NCI-H1417 (cell line): Measurements from ENCODE around the gene SLU7.
"Not testable (repeated sequence)": the region's sequence is repeated elsewhere in the genome, so short reads cannot be mapped to it uniquely, and the experiment has no call there.

ENCODE experiments used
- DNase-seq, 3 experiments: peaks; one replicate each; lab custom pipeline; 2025; lab: John Stamatoyannopoulos, UW

Gene SLU7

DNA sequence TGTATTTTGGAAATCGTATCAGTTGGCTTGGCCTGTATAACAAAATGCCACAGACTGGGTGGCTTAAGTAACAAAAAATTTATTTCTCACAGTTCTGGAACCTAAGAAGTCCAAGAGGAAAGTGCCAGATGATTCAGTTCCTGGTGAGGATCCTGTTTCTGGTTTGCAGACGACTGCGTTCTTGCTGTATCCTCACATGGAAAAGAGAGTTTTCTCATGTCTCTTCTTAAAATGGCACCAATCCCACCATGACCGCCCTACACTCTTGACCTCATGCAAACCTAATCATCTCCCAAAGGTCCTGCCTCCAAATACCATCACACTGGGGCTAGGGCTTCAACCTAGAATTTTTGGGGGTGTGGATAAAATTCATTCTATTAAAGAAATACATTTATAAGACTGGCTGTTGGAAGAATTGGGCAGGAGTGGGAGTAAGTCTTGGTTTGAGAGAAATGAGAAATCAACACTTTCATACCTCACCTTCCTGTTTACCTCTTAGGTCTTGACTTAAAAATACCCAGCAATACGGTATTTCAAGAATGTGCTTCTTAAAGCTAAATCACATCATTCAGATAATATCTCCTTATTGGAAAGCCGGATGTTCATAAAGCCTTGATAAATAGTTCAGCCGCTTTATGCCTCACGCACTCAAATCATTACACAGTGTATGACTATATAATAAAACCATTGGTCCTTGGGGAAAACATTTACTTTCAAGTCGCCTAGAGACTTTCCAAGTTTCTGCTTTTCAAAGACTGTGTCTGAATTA is 31.5 kb upstream of the SLU7 start:
- no peak for DNase-seq

GRCh38 chr5:160449458-160449857 is 30.6 kb upstream of the SLU7 start:
- DNase-seq = no peak

DNA sequence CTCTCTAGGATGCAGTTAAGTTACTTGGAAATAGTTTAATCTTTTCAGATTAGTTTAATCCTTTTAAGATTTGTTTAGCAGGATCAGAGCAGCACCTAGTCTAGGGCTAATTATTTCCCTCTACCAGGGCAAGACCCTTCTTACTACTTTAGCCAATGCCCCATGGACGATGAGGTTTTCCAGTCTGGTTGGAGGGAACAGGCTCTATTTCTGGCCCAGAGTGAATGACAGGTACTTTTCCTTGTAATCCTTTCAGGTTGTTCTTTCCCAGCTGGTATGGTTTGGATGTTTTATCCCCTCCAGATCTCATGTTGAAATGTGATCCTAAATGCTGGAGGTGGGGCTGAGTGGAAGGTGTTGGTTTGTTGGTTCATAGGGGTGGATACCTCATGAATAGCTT is 30.0 kb upstream of the SLU7 start:
- no peak for DNase-seq

DNA sequence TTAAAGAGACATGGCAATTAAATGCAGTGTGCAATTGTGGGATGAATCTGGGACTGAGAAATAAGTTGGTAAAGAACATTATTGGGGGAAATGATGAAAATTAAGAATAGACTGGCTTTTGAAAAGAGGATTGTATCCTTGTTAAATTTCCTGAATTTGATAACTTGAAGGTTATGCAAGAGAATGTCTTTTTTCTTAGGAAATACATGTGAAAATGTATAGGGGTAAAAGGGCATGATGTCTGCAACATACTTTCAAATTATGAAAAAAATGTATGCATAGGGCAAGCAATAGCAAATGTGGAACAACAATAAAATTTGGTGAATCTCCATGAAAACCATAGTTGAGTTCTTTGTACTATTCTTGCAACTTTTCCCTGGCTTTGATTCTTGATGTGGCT is 26.9 kb upstream of the SLU7 start:
- no peak for DNase-seq

- DNase-seq = no peak
Observed at GRCh38 chr5:160445132-160445531, 26.3 kb upstream of the SLU7 start.

DNA sequence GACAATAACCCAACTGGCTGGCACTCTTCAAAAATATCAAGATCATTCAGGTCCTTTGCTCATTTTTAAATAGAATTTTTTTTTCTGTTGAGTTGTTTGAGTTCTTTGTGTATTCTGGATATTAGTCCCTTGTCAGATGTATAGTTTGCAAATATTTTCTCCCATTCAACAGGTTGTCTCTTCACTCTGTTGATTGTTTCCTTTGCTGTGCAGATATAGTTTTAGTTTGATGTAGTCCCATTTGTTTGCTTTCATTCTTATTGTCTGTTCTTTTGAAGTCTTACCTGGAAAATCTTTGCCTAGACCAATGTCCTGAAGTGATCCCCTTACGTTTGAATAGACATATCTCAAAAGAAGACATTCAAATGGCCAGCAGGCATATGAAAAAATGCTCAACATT is 25.5 kb upstream of the SLU7 start:
- no peak for DNase-seq

DNA sequence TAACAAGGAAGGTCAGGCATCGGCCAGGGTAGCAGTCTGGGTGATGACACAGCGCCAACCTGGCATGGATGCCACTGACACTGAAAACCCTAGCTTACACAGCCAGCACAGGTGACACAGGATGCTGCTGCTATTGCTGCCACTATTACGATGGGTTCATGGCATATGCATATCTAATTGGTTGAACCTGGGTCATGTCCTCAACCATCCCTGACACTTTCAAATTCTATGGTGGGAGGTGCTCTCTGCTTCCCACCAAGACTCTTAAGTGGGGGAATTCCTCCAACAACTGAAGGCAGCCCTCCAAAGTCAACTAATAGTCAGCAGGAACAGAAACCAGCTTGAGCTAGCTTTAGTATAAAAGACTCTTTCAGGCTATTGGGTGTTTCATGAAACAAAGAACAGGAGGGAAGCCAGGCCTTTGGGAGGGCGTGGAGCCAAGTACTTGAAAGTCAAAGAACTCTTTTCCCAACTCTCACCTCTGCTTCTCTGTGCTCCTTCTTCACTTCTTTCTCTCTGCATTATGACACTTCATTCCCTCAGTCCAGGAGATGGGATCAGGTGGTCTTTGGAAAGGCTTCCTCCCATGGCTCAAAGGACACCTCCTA is 24.0 kb upstream of the SLU7 start:
- DNase-seq = no peak

GRCh38 chr5:160441311-160441781 is 22.5 kb upstream of the SLU7 start:
- DNase-seq = no peak

- peak; percentile 77 to 86 (median 79) for DNase-seq
Observed at GRCh38 chr5:160439205-160439600, 20.3 kb upstream of the SLU7 start.

GRCh38 chr5:160438316-160439204 is 19.7 kb upstream of the SLU7 start:
- peak; percentile 72 to 86 (median 77) for DNase-seq

GRCh38 chr5:160437271-160437670 is 18.4 kb upstream of the SLU7 start:
- DNase-seq = no peak

DNA sequence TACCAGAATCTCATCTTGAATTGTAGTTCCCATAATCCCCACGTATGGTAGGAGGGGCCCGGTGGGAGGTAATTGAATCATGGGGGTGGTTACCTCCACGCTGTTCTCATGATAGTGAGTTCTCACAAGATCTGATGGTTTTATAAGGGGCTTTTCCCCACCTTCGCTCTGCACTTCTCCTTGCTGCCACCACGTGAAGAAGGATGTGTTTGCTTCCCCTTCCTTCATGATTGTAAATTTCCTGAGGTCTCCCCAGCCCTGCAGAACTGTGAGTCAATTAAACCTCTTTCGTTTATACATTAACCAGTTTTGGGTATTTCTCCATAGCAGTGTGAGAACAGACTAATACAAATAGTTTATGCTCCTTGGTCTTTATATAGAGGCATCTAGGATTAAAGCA is 17.8 kb upstream of the SLU7 start:
- DNase-seq = not testable (repeated sequence)

DNA sequence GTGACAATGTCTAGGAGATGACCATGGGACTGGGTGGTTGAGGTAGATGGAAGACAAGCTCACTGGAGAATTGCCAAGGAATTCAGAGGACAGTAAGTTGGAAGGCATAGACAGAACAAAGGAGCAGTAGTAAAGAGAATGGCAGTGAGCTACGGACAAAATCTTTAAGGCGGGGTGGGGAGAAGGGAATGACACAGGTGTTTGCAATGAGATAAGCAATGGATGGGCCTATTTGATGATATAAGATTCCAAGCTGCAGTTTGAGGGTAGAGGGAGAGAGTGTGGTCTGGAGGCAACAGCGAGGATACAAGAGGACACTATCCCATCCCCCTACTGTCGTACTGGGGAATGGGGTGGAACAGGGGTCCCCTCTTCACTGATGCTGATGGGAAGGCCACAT is 17.1 kb upstream of the SLU7 start:
- DNase-seq = no peak

- DNase-seq = no peak
Observed at GRCh38 chr5:160435532-160435931, 16.7 kb upstream of the SLU7 start.

DNA sequence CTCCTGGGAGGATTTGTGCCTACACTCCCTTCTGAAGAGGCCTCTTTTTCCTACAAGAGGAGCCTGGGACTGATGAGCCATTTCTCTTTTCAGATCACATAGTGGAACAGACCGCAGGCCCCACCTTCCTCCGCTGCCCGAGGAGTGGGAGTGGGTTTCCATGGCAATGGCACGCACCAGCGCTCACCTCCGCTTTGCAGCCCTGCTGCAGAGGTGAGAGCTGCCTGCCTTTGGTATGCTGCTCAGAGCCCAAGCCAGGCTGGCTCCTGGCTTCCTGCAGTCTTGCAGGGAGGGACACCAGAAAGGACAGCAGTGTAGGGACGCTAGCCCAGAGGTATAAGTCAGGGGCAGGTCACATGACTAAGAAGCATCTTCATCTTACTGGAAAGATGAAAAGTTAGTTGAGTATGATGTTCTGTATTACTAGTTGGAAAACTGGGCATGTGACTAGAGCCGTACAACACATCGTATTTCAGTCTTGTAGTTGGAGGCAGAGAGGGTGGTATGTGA is 15.2 kb upstream of the SLU7 start:
- DNase-seq = peak; percentile 78 to 95 (median 86)

DNA sequence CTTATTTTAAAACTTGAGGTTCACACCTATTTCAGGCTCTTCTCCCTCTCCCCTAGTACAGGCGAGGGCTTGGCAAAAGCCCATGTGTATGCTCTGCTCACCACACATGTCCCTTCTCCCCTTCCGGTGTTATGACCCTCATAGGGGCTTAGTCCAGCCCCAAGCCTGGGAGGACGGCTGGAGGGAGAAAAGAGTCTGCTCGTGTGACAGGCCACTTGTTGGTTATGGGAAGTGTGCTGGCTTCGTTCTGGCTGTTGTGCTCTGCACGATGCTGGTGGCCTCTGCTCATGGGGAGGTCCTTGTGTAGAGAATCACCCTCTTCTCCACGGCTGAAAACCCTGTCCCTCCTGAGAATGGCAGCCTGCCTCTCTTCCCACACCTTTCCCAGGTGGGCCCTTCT is 13.9 kb upstream of the SLU7 start:
- no peak for DNase-seq

- DNase-seq = no peak
Observed at GRCh38 chr5:160432196-160432595, 13.3 kb upstream of the SLU7 start.

GRCh38 chr5:160427607-160428006 is 8.7 kb upstream of the SLU7 start:
- DNase-seq = peak in 1 of 3 experiments; percentile 86

DNA sequence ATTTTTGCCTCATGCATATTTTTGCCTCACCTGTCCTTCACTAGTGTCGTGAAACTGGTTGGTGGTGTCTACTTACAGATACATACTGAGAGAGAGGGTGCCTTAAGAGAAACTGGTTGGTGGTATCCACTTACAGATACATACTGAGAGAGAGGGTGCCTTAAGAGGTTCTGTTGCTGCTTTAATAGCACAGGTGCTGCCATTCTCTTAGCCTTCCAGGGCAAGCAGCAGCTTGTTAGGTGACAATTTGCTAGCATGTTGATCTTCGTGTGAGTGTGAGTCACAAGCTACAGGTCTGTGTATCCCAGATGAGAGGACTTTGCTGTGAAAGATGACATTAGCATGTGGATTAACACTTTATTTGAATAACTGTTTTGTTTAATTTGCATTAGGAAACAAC is 4.2 kb upstream of the SLU7 start:
- DNase-seq = peak; percentile 18 to 86 (median 76)

- DNase-seq = peak; percentile 92 to 98 (median 96)
Observed at GRCh38 chr5:160421625-160422258, 2.9 kb upstream of the SLU7 start, which contains the start of gene PTTG1. Gene PTTG1 (plus strand): TSS chr5:160421855. CDS start chr5:160422313, 458 bp downstream.

- no peak for DNase-seq
Observed at GRCh38 chr5:160420331-160420610, 1.4 kb upstream of the SLU7 start.
